H1 (cell line): Measurements from ENCODE around the gene TAF1B. TPM values are rescaled to one million over a fixed set of nuclear protein-coding genes. Genes with fewer than 3 reads are reported as not detected.

Experiments
- CTCF ChIA-PET: fragments of 300-600 bp; sonication (Branson Sonifier 250); formaldehyde crosslinking; loops from one replicate; lab custom pipeline; 2021; ENCODE audit not compliant: partially characterized antibody; lab: Charles Lee
- POLR2A ChIA-PET: fragments of 300-600 bp; sonication (Branson Sonifier 250); formaldehyde crosslinking; loops from one replicate; lab custom pipeline; 2021; ENCODE audit warnings: inconsistent platforms; ENCODE audit not compliant: partially characterized antibody; lab: Charles Lee
- DNase-seq, 2 experiments: peaks; one replicate each; pipeline versions ENCODE4 v3.0.0 to v3.0.0-alpha.2; 2010 to 2022; ENCODE audit warnings: low spot score in 2 of 2, low read depth in 1 of 2, mixed read lengths in 1 of 2
- FAIRE-seq: peaks from 2 replicates; lab custom pipeline; 2011; peaks lifted over from hg19 to GRCh38; lab: Jason Lieb, UNC
- H2AFZ ChIP-seq: 2 replicates; pipeline ENCODE4 v1.8.1; 2012; ENCODE audit warnings: low read length, inconsistent platforms
- H2AK5ac ChIP-seq: 2 replicates; pipeline ENCODE4 v1.6.1; 2013; ENCODE audit warnings: low read depth, low read length
- H2BK120ac ChIP-seq: replicated peaks from 2 replicates; pipeline ENCODE3; 2013; ENCODE audit warnings: low read depth, low read length, inconsistent platforms
- H2BK12ac ChIP-seq: 2 replicates; pipeline ENCODE4 v1.6.1; 2013; ENCODE audit warnings: low read depth, low read length
- H2BK15ac ChIP-seq: 2 replicates; pipeline ENCODE4 v1.6.1; 2013; ENCODE audit warnings: low read length
- H2BK20ac ChIP-seq: 2 replicates; pipeline ENCODE4 v1.6.1; 2013; ENCODE audit warnings: low read length
- H2BK5ac ChIP-seq: 2 replicates; pipeline ENCODE4 v1.6.1; 2013; ENCODE audit warnings: low read depth, low read length
- H3K14ac ChIP-seq: 2 replicates; pipeline ENCODE4 v1.6.1; 2013; ENCODE audit warnings: inconsistent platforms; ENCODE audit not compliant: insufficient read length
- H3K18ac ChIP-seq: 2 replicates; pipeline ENCODE4 v1.6.1; 2013; ENCODE audit warnings: low read length; ENCODE audit errors: extremely low read depth
- H3K23ac ChIP-seq: 2 replicates; pipeline ENCODE4 v1.6.1; 2013; ENCODE audit warnings: inconsistent platforms; ENCODE audit not compliant: insufficient read length
- H3K23me2 ChIP-seq: 2 replicates; pipeline ENCODE4 v1.6.1; 2013; ENCODE audit warnings: low read depth, low read length
- H3K27ac ChIP-seq: 2 replicates; pipeline ENCODE4 v1.6.1; 2011; ENCODE audit warnings: low read depth, low read length, inconsistent platforms
- H3K27me3 ChIP-seq, 4 experiments: replicated peaks in 1 of 4; 1 replicate in 1 of 4; 2 replicates in 3 of 4; pipeline versions ENCODE4 v1.6.1 to v1.8.1; 2011 to 2013; ENCODE audit warnings: low read length in 3 of 4, mild to moderate bottlenecking in 3 of 4, inconsistent platforms in 2 of 4, mixed read lengths in 2 of 4, moderate library complexity in 1 of 4; ENCODE audit not compliant: control insufficient read depth in 3 of 4, insufficient read depth in 3 of 4; ENCODE audit errors: extremely low read depth in 1 of 4
- H3K36me3 ChIP-seq, 4 experiments: 2 replicates each; pipeline versions ENCODE4 v1.6.1 to v1.8.1; 2011 to 2013; ENCODE audit warnings: mild to moderate bottlenecking in 4 of 4, low read length in 3 of 4, moderate library complexity in 2 of 4, control low read depth in 1 of 4, inconsistent platforms in 1 of 4; ENCODE audit not compliant: insufficient read depth in 4 of 4, control insufficient read depth in 2 of 4
- H3K4ac ChIP-seq: replicated peaks from 2 replicates; pipeline ENCODE3; 2013; ENCODE audit warnings: low read length, low read depth, mixed read lengths, inconsistent platforms; ENCODE audit not compliant: insufficient read length
- H3K4me1 ChIP-seq, 4 experiments: replicated peaks in 1 of 4; 1 replicate in 1 of 4; 2 replicates in 3 of 4; pipeline versions ENCODE4 v1.6.1 to v1.8.1; 2011 to 2013; ENCODE audit warnings: low read length in 3 of 4, inconsistent platforms in 2 of 4, mixed read lengths in 1 of 4; ENCODE audit not compliant: insufficient read depth in 4 of 4, control insufficient read depth in 3 of 4
- H3K4me2 ChIP-seq, 2 experiments: 2 replicates each; pipeline versions ENCODE4 v1.6.1 to v1.8.1; 2011 to 2013; ENCODE audit warnings: low read depth in 2 of 2, low read length in 2 of 2, control low read depth in 1 of 2, inconsistent platforms in 1 of 2, mild to moderate bottlenecking in 1 of 2; ENCODE audit not compliant: insufficient read depth in 1 of 2
- H3K4me3 ChIP-seq, 4 experiments: fragments of 200-600, 300-600 bp in 1 of 4; sonication (generic), shearing (Covaris generic), sonication (Bioruptor Twin) in 1 of 4; 2 replicates each; pipeline versions ENCODE4 v1.5.1 to v1.8.1; 2011 to 2016; ENCODE audit warnings: low read length in 4 of 4, low read depth in 3 of 4, control low read depth in 2 of 4, inconsistent platforms in 2 of 4, mild to moderate bottlenecking in 2 of 4, mixed read lengths in 1 of 4, moderate library complexity in 1 of 4; ENCODE audit not compliant: insufficient read depth in 2 of 4; ENCODE audit errors: extremely low read depth in 1 of 4
- H3K56ac ChIP-seq: replicated peaks from 2 replicates; pipeline ENCODE3; 2013; ENCODE audit warnings: low read depth, mild to moderate bottlenecking, mixed read lengths, low read length, inconsistent platforms; ENCODE audit not compliant: insufficient read length
- H3K79me1 ChIP-seq: 2 replicates; pipeline ENCODE4 v1.6.1; 2013; ENCODE audit warnings: low read depth, low read length, control low read depth
- H3K79me2 ChIP-seq, 2 experiments: 2 replicates each; pipeline versions ENCODE4 v1.6.1 to v1.8.1; 2012 to 2013; ENCODE audit warnings: low read length in 2 of 2, mild to moderate bottlenecking in 2 of 2, inconsistent platforms in 1 of 2; ENCODE audit not compliant: insufficient read depth in 2 of 2, control insufficient read depth in 1 of 2
- H3K9ac ChIP-seq, 4 experiments: replicated peaks in 1 of 4; 1 replicate in 1 of 4; 2 replicates in 3 of 4; pipeline versions ENCODE4 v1.6.1 to v1.8.1; 2011 to 2013; ENCODE audit warnings: low read depth in 3 of 4, low read length in 3 of 4, control low read depth in 2 of 4, mild to moderate bottlenecking in 2 of 4, moderate library complexity in 2 of 4, inconsistent platforms in 1 of 4; ENCODE audit errors: extremely low read depth in 1 of 4
- H3K9me3 ChIP-seq, 2 experiments: 2 replicates each; pipeline versions ENCODE4 v1.6.1 to v1.8.1; 2012 to 2013; ENCODE audit warnings: mild to moderate bottlenecking in 2 of 2, moderate library complexity in 2 of 2, control low read depth in 1 of 2, inconsistent platforms in 1 of 2, low read depth in 1 of 2, low read length in 1 of 2, mixed read lengths in 1 of 2; ENCODE audit not compliant: insufficient read depth in 2 of 2
- H4K20me1 ChIP-seq, 2 experiments: replicated peaks in 1 of 2; 2 replicates each; pipeline versions ENCODE3 to v1.8.1; 2011 to 2013; ENCODE audit warnings: inconsistent platforms in 2 of 2, low read length in 2 of 2, mild to moderate bottlenecking in 1 of 2; ENCODE audit not compliant: insufficient read depth in 2 of 2, control insufficient read depth in 1 of 2
- H4K5ac ChIP-seq: 2 replicates; pipeline ENCODE4 v1.6.1; 2013; ENCODE audit warnings: low read length, low read depth, mixed read lengths, inconsistent platforms; ENCODE audit not compliant: insufficient read length
- H4K8ac ChIP-seq: 2 replicates; pipeline ENCODE4 v1.8.0; 2013; ENCODE audit warnings: mild to moderate bottlenecking, moderate library complexity, low read length, inconsistent platforms; ENCODE audit not compliant: insufficient read depth; ENCODE audit errors: extremely low read depth
- H4K91ac ChIP-seq: replicated peaks from 2 replicates; pipeline ENCODE3; 2013; ENCODE audit warnings: low read length, mixed read lengths, inconsistent platforms; ENCODE audit not compliant: insufficient read length
- CEBPB ChIP-seq: IDR thresholded peaks from 2 replicates; pipeline ENCODE4 v1.6.1; 2012; ENCODE audit warnings: low read depth, low read length
- GTF2F1 ChIP-seq: IDR thresholded peaks from 2 replicates; pipeline ENCODE4 v1.6.1; 2012; ENCODE audit warnings: low read depth, low read length, improper control_type of control experiment, borderline replicate concordance
- KDM4A ChIP-seq: IDR thresholded peaks from one replicate; pipeline ENCODE4 v1.7.1; 2012; ENCODE audit warnings: low read depth, mild to moderate bottlenecking, moderate library complexity, low read length, inconsistent platforms; ENCODE audit not compliant: severe bottlenecking
- NRF1 ChIP-seq: IDR thresholded peaks from 2 replicates; pipeline ENCODE4 v1.6.1; 2011; ENCODE audit warnings: mild to moderate bottlenecking, low read depth, low read length, improper control_type of control experiment
- WGBS, 2 experiments: shearing (Covaris generic) in 1 of 2; methylation state at CpG; one replicate each; pipeline versions ENCODE4 v1.1.6 to v1.1.7; 2013 to 2015; ENCODE audit warnings: low lambda C conversion rate in 2 of 2, mixed read lengths in 2 of 2, inconsistent platforms in 1 of 2, low coverage in 1 of 2, missing lambda C conversion rate in 1 of 2; ENCODE audit not compliant: insufficient replicate concordance in 2 of 2, insufficient coverage in 1 of 2, insufficient read length in 1 of 2; ENCODE audit errors: extremely low coverage in 1 of 2, missing lambda C conversion rate in 1 of 2; 5-methylcytosine and 5-hydroxymethylcytosine counted together
- polyA plus RNA-seq, 7 experiments: library from polyadenylated mRNA; depleted of rRNA in 3 of 7; stranded (reverse) in 5 of 7; unstranded in 2 of 7; fragments of >200 nt in 5 of 7; fragments of 200-250 nt in 2 of 7; gene quantifications; 1 replicate in 5 of 7; 2 replicates in 1 of 7; 4 replicates in 1 of 7; pipeline versions ENCODE4 v1.2.1 to v1.2.3, GENCODE V29; 2011 to 2013; ENCODE audit warnings: missing spikeins in 2 of 7, mixed read lengths in 2 of 7
- total RNA-seq: library from RNA; stranded (reverse); fragmentation: NEBNext Ultra II Directional; extraction: Animal tissue kit (Norgen Biotek cat#: 25700); gene quantifications from 2 replicates; pipeline ENCODE4 v1.2.1, GENCODE V29; 2021
- TF ChIP-seq, protein P1 (sequence below): IDR thresholded peaks from 2 replicates; pipeline ENCODE4 v1.6.1; 2011; ENCODE audit warnings: low read length, improper control_type of control experiment
- TF ChIP-seq, protein P2 (sequence below), 3 experiments: IDR thresholded peaks; 1 replicate in 2 of 3; 2 replicates in 1 of 3; pipeline versions ENCODE4 v1.5.1 to v1.6.1; 2011; ENCODE audit warnings: low read length in 3 of 3, mild to moderate bottlenecking in 3 of 3, inconsistent platforms in 2 of 3, low read depth in 1 of 3, moderate library complexity in 1 of 3; ENCODE audit not compliant: insufficient read depth in 1 of 3; ENCODE audit errors: control extremely low read depth in 1 of 3

Gene TAF1B
- total and polyA plus RNA-seq, 2 of the 8 experiments (the other 6 are each of a cell fraction or from before 2014, with no cell fraction given): 6.6 to 25.2 TPM

DNA sequence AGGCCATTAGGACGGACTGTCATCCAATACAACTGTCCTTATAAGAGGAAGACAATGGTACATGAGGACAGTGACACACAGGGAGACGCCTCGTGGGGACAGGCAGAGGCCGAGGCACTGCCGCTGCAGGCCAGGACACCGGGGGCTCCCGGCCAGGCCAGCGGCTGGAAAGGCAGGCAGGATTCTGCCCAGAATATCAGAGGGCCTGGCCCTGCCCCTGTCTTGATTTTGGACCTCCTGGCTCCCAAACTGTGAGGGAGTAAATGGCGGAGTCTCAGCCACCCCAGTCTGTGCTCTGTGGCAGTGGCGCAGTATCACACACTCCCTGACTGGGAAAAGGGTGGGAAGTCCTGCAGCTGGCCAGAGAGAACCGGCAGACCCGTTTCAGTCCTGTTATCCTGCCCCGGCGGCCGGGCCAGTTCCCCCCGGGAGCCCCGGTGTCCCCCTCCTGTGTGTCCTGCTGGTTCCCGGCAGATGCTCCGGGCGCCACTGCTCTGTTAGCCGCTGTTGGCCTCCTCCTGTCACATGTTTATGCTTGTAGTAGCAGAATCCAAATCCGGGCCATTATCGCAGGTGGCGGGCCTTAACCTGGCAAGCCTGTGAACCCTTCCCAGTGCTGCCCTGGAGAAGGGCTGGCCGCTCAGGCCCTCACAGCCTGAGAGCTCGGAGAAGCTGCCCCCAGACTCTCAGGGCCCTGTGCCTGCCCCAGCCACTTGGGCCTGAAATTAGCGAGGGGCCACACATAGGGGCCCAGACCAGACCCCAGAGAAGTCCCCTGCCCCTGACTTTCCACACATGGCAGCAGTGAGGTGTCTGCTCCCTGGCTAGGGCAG is 31.4 kb upstream of the TAF1B start:
- Histone ChIP-seq H3K14ac (no peak overlapping the region), H2BK5ac (no peak overlapping the region), H2AFZ (no peak overlapping the region), H4K91ac (no peak overlapping the region), H2BK12ac (no peak overlapping the region), H3K9ac (no peak overlapping the region), H3K36me3 (no peaks in the 10 kb centered on the region), H3K18ac (no peak overlapping the region), H3K4me1 (no peaks in the 10 kb centered on the region; a peak in 1 of 7 replicates), H2BK15ac (no peak overlapping the region), H2AK5ac (no peak overlapping the region), H3K79me2 (no peaks in the 10 kb centered on the region), H3K4me3 (no peak overlapping the region), H2BK20ac (no peak overlapping the region), H3K4ac (no peak overlapping the region), H3K23ac (no peak overlapping the region), H4K8ac (peak overlapping the region; percentile 62), H4K5ac (no peak overlapping the region), H4K20me1 (no peaks in the 10 kb centered on the region), H3K4me2 (no peak overlapping the region), H3K79me1 (no peaks in the 10 kb centered on the region), H3K27ac (no peak overlapping the region), H2BK120ac (no peak overlapping the region), H3K27me3 (no peaks in the 10 kb centered on the region; a peak in 1 of 7 replicates), H3K23me2 (peaks cover 3% of the 10 kb centered on the region; the same call in 1 of the 2 replicates), H3K56ac (no peak overlapping the region), H3K9me3 (no peaks in the 10 kb centered on the region)
- CTCF ChIA-PET: interaction anchor here (0.6 to 8.1 kb wide), 10 partner anchors 12 to 236 kb away, joined by 3 to 118 read pairs (median 6); partner anchors contain the start of gene TAF1B
- WGBS, 2 experiments: 86% methylated on average over 25 of the region's 27 CpGs; no CpG with 5 or more reads in 1 of the 2 experiments
- DNase-seq: peak in 1 of 2 experiments; percentile 24
- no peak for FAIRE-seq
- POLR2A ChIA-PET: no interaction called here
- TF ChIP-seq, protein P1, sequence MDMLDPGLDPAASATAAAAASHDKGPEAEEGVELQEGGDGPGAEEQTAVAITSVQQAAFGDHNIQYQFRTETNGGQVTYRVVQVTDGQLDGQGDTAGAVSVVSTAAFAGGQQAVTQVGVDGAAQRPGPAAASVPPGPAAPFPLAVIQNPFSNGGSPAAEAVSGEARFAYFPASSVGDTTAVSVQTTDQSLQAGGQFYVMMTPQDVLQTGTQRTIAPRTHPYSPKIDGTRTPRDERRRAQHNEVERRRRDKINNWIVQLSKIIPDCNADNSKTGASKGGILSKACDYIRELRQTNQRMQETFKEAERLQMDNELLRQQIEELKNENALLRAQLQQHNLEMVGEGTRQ: no peak
- TF ChIP-seq GTF2F1 (no peak), CEBPB (no peak), NRF1 (no peak), KDM4A (no peak)
- TF ChIP-seq, protein P2, sequence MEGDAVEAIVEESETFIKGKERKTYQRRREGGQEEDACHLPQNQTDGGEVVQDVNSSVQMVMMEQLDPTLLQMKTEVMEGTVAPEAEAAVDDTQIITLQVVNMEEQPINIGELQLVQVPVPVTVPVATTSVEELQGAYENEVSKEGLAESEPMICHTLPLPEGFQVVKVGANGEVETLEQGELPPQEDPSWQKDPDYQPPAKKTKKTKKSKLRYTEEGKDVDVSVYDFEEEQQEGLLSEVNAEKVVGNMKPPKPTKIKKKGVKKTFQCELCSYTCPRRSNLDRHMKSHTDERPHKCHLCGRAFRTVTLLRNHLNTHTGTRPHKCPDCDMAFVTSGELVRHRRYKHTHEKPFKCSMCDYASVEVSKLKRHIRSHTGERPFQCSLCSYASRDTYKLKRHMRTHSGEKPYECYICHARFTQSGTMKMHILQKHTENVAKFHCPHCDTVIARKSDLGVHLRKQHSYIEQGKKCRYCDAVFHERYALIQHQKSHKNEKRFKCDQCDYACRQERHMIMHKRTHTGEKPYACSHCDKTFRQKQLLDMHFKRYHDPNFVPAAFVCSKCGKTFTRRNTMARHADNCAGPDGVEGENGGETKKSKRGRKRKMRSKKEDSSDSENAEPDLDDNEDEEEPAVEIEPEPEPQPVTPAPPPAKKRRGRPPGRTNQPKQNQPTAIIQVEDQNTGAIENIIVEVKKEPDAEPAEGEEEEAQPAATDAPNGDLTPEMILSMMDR (IDR thresholded peaks at IDR 0.05; ENCODE audit: control extremely low read depth in 1 of 3, insufficient read depth in 1 of 3, low read depth in 1 of 3, low read length in 3 of 3): no peak
